A549 (cell line): Measurements from ENCODE around the gene IGSF9B.

Experiments
- CBX2 ChIP-seq: fragments of 200-600 bp; sonication (generic); IDR thresholded peaks from 2 replicates; pipeline ENCODE4 v1.6.1; 2016; ENCODE audit warnings: low read depth, mild to moderate bottlenecking, borderline replicate concordance
- CHD2 ChIP-seq: fragments of 150-350 bp; IDR thresholded peaks from 2 replicates; pipeline ENCODE4 v1.6.1; 2014; ENCODE audit warnings: low read length; ENCODE audit not compliant: partially characterized antibody
- EHF ChIP-seq: fragments of 250-450 bp; sonication (Bioruptor Pico); IDR thresholded peaks from 2 replicates; pipeline ENCODE4 v1.5.0; 2020; ENCODE audit warnings: mild to moderate bottlenecking
- EHMT2 ChIP-seq: fragments of 200-600 bp; sonication (generic); IDR thresholded peaks from 2 replicates; pipeline ENCODE4 v1.6.1; 2016; ENCODE audit warnings: antibody characterized with exemption, low read depth, mild to moderate bottlenecking, moderate library complexity
- EP300 ChIP-seq, 2 experiments: fragments of >200 bp; sonication (Bioruptor Twin); formaldehyde crosslinking; IDR thresholded peaks; 2 replicates in 1 of 2; 3 replicates in 1 of 2; pipeline ENCODE4 v1.6.1; 2016 to 2017
- KDM1A ChIP-seq: fragments of 200-600 bp; sonication (generic); IDR thresholded peaks from 2 replicates; pipeline ENCODE4 v1.6.1; 2016; ENCODE audit warnings: low read depth, mild to moderate bottlenecking
- POLR2A ChIP-seq: IDR thresholded peaks from 2 replicates; pipeline ENCODE4 v1.6.1; 2012; ENCODE audit warnings: mild to moderate bottlenecking, low read length
- SREBF2 ChIP-seq: fragments of 450-650 bp; IDR thresholded peaks from 2 replicates; pipeline ENCODE4 v1.6.1; 2014; ENCODE audit warnings: mild to moderate bottlenecking, moderate library complexity
- TF ChIP-seq, protein P1 (sequence below): fragments of >200 bp; sonication (Bioruptor Twin); formaldehyde crosslinking; IDR thresholded peaks from 3 replicates; pipeline ENCODE4 v1.5.1; 2016
- TF ChIP-seq, protein P2 (sequence below): fragments of 250-450 bp; sonication (Bioruptor Pico); IDR thresholded peaks from 2 replicates; pipeline ENCODE4 v1.5.0; 2021; ENCODE audit warnings: mild to moderate bottlenecking, moderate library complexity, borderline replicate concordance

DNA sequence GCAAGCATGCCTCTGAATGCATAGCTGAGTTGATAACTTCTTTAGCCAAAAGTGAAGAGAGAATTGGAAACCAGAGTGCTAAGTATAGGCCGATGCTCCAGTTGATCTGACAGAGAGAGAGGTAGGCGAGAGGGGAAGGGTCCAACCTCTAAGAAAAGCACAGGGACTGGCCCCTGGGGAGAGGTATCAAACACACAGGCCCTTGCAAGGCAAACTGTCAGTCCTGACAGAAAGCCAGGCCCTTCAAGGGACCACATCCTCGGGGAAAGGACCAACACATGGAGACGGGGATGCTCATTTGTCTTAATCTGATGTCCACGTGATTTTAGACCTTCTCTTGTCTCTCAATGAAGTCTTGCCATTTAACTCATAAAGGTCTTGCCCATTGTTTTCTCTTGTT is 67.6 kb downstream of the IGSF9B start:
- TF ChIP-seq, protein P1, sequence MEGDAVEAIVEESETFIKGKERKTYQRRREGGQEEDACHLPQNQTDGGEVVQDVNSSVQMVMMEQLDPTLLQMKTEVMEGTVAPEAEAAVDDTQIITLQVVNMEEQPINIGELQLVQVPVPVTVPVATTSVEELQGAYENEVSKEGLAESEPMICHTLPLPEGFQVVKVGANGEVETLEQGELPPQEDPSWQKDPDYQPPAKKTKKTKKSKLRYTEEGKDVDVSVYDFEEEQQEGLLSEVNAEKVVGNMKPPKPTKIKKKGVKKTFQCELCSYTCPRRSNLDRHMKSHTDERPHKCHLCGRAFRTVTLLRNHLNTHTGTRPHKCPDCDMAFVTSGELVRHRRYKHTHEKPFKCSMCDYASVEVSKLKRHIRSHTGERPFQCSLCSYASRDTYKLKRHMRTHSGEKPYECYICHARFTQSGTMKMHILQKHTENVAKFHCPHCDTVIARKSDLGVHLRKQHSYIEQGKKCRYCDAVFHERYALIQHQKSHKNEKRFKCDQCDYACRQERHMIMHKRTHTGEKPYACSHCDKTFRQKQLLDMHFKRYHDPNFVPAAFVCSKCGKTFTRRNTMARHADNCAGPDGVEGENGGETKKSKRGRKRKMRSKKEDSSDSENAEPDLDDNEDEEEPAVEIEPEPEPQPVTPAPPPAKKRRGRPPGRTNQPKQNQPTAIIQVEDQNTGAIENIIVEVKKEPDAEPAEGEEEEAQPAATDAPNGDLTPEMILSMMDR = no peak
- TF ChIP-seq POLR2A = no peak
- TF ChIP-seq CHD2 = no peak
- TF ChIP-seq SREBF2 = no peak
- TF ChIP-seq EHMT2 = no peak
- TF ChIP-seq KDM1A = no peak
- TF ChIP-seq, protein P2, sequence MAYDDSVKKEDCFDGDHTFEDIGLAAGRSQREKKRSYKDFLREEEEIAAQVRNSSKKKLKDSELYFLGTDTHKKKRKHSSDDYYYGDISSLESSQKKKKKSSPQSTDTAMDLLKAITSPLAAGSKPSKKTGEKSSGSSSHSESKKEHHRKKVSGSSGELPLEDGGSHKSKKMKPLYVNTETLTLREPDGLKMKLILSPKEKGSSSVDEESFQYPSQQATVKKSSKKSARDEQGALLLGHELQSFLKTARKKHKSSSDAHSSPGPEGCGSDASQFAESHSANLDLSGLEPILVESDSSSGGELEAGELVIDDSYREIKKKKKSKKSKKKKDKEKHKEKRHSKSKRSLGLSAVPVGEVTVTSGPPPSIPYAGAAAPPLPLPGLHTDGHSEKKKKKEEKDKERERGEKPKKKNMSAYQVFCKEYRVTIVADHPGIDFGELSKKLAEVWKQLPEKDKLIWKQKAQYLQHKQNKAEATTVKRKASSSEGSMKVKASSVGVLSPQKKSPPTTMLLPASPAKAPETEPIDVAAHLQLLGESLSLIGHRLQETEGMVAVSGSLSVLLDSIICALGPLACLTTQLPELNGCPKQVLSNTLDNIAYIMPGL (CRISPR knock-in tag) = no peak
- TF ChIP-seq CBX2 = no peak
- no peak for TF ChIP-seq EP300 (IDR thresholded peaks at IDR 0.05)
- no peak for TF ChIP-seq EHF (CRISPR knock-in tag)
